ENCODE data around the gene ATL1. TPM values are rescaled to one million over a fixed set of nuclear protein-coding genes. Genes with fewer than 3 reads are reported as not detected.

ATL1 gene
- total RNA-seq, 1 experiment from 2014 or later = 1.5 TPM

DNA sequence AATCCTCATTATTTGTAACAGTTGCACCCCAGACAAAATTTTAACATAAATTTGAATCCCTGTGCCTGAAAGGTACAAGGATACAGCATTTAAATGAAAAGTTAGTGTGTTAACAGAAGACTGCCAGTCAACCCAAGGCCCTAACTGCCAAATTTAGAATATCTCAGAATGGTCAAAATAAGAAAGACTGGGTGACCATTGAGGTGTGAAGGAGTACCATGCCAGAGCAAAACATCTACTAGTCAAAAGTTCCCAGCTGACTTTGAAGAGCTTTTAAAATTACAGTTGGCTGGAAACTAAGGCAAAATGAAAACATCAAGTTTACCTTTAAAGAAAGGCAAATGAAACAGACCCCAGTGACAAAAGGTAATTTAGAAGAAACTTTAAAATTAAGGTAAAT, 89.7 kb downstream of the ATL1 start:
- BruUV-seq (replicated peaks) = no TSS peak

GRCh38 chr14:50656776-50657175, 96.8 kb downstream of the ATL1 start:
- ChIA-PET POLR2A (no interaction called here), CTCF (no interaction called here)
- no peak for ATAC-seq
- H3K4me1 ChIP-seq (ENCODE audit: control insufficient read depth, insufficient read depth, low read length) = peaks cover 4% of the 10 kb centered on the region; the same call in 1 of the 2 replicates
- in situ Hi-C loops (cut with HindIII; ENCODE audit: low pct_unique_long_range_greater_than_20kb, low sequenced_read_pairs) = no loop called here
- TF ChIP-seq REST (IDR thresholded peaks at IDR 0.05; ENCODE audit: insufficient read depth in 1 of 2, low read depth in 2 of 2, low read length in 1 of 2) (no peak), TCF7L2 (IDR thresholded peaks at IDR 0.05; ENCODE audit: low read depth, low read length) (no peak), CTCF (IDR thresholded peaks at IDR 0.05) (no peak), SIN3A (IDR thresholded peaks at IDR 0.05; ENCODE audit: borderline replicate concordance, insufficient read depth, low read depth, low read length) (no peak), POLR2AphosphoS5 (IDR thresholded peaks at IDR 0.05; ENCODE audit: low read depth, low read length) (no peak)
- H3K4me3 ChIP-seq (ENCODE audit: low read depth in 2 of 2, low read length in 2 of 2) = no peak overlapping the region
- H3K36me3 ChIP-seq (ENCODE audit: control insufficient read depth, insufficient read depth, low read length) = no peaks in the 10 kb centered on the region
- H3K9me3 ChIP-seq (ENCODE audit: control insufficient read depth, insufficient read depth, low read depth, low read length) = no peaks in the 10 kb centered on the region
- no peaks in the 10 kb centered on the region for H3K27me3 ChIP-seq (ENCODE audit: control insufficient read depth, insufficient read depth, low read length)
- BruUV-seq (replicated peaks) = no TSS peak
- no peak overlapping the region for H3K27ac ChIP-seq (ENCODE audit: low read length)
- no peak for DNase-seq (ENCODE audit: low read depth, low spot score)
- intact Hi-C loops (cut with micrococcal nuclease; ENCODE audit: unreplicated experiment) = no loop called here

More for the DNA sequence above, 89.7 kb downstream of the ATL1 start:
- ChIA-PET POLR2A (no interaction called here), CTCF (no interaction called here)
- ATAC-seq = no peak
- in situ Hi-C loops (cut with HindIII; ENCODE audit: low pct_unique_long_range_greater_than_20kb, low sequenced_read_pairs) = no loop called here
- Histone ChIP-seq H3K27me3 (ENCODE audit: control insufficient read depth, insufficient read depth, low read length) (no peaks in the 10 kb centered on the region), H3K4me1 (ENCODE audit: control insufficient read depth, insufficient read depth, low read length) (no peaks in the 10 kb centered on the region), H3K36me3 (ENCODE audit: control insufficient read depth, insufficient read depth, low read length) (no peaks in the 10 kb centered on the region), H3K27ac (ENCODE audit: low read length) (no peak overlapping the region), H3K9me3 (ENCODE audit: control insufficient read depth, insufficient read depth, low read depth, low read length) (no peaks in the 10 kb centered on the region), H3K4me3 (ENCODE audit: low read depth in 2 of 2, low read length in 2 of 2) (no peak overlapping the region)
- no peak for DNase-seq (ENCODE audit: low read depth, low spot score)
- TF ChIP-seq TCF7L2 (IDR thresholded peaks at IDR 0.05; ENCODE audit: low read depth, low read length) = no peak
- TF ChIP-seq SIN3A (IDR thresholded peaks at IDR 0.05; ENCODE audit: borderline replicate concordance, insufficient read depth, low read depth, low read length) = no peak
- no peak for TF ChIP-seq REST (IDR thresholded peaks at IDR 0.05; ENCODE audit: insufficient read depth in 1 of 2, low read depth in 2 of 2, low read length in 1 of 2)
- no peak for TF ChIP-seq POLR2AphosphoS5 (IDR thresholded peaks at IDR 0.05; ENCODE audit: low read depth, low read length)
- no peak for TF ChIP-seq CTCF (IDR thresholded peaks at IDR 0.05)
- intact Hi-C loops (cut with micrococcal nuclease; ENCODE audit: unreplicated experiment) = no loop called here

All from Panc1 (cell line).